GM15510 (cell line): ENCODE measurements around the gene ARHGAP4.

Experiments used
- POLR2A ChIP-seq: IDR thresholded peaks from 3 replicates; pipeline ENCODE4 v1.6.1; 2011; ENCODE audit warnings: borderline replicate concordance; ENCODE audit not compliant: insufficient read length; ENCODE audit errors: extremely low read depth

ARHGAP4 gene

DNA sequence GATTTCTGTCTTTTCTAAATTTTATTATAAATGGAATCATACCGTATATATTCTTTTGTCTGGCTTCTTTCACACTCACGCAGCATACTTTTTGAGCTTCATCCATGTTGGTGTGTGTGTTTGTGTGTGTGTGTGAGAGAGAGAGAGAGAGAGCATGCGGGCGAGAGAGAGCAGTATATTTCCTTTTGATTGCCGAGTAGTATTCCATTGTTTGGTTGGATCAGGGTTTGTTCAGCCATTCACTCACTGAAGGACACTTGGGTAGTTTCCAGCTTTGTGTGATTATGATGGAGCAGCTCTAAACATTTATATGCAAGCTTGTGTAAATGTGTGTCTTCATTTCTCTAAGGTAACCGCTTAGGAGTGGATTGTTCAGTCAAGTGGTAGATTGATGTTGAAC is 36.9 kb downstream of the ARHGAP4 start:
- no peak for TF ChIP-seq POLR2A

DNA sequence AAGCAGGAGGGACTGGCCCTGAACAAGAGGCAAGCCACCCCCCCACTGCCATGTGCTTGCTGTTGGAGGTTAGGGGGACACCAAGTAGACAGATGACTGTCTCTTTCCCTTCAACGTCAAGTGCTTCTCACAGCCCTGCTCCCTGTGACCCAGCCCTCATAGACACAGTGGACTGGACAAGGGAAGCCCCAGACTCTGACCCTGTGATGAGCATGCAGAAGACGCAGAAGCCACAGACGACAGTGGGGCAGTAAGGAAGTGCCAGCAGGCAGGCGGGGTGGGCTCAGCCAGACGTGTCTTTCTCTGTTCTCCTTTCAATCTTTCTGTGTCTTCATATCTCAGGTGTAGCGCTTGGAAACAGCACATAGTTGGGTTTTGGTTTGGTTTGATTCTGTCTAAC is 37.7 kb downstream of the ARHGAP4 start:
- TF ChIP-seq POLR2A = no peak

DNA sequence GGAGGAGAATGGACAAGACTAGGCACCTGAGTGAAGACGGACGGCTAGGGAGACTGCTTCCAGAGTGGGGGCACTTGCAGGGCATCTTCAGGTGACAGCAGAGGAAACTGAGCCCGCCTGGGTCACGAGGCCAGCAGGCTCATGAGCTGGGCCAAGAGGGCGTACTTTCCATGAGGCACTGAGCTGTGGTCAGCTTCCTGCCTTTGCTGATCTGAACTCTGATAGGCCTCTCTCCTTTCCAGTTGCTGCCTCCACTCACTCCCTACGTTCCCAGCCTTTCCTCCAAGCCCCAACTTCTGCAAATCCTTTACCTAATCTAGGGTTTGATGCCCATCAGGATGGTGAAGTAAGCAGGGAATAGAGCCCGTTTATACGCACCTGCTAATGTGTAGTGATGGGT is 38.7 kb downstream of the ARHGAP4 start:
- no peak for TF ChIP-seq POLR2A

DNA sequence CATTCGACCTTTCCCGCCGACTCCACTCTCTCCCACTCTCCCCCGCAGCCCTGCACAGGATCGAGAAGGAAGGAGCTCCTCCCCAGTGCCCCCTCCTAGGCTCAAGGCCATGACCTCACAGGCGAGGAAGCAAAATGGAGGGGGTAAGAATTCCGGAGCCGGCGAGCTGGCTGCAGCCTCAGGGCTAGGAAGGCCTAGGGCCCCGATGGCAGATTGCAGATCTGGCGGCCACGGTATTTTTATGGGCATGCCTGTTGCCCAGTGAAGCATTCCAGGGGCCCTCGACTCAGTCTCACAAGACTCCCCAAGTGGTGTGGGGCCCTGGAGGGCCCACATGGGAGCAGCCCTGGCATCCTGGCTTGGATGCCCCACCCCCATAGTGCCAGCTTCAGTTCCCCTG is 39.1 kb downstream of the ARHGAP4 start:
- no peak for TF ChIP-seq POLR2A

DNA sequence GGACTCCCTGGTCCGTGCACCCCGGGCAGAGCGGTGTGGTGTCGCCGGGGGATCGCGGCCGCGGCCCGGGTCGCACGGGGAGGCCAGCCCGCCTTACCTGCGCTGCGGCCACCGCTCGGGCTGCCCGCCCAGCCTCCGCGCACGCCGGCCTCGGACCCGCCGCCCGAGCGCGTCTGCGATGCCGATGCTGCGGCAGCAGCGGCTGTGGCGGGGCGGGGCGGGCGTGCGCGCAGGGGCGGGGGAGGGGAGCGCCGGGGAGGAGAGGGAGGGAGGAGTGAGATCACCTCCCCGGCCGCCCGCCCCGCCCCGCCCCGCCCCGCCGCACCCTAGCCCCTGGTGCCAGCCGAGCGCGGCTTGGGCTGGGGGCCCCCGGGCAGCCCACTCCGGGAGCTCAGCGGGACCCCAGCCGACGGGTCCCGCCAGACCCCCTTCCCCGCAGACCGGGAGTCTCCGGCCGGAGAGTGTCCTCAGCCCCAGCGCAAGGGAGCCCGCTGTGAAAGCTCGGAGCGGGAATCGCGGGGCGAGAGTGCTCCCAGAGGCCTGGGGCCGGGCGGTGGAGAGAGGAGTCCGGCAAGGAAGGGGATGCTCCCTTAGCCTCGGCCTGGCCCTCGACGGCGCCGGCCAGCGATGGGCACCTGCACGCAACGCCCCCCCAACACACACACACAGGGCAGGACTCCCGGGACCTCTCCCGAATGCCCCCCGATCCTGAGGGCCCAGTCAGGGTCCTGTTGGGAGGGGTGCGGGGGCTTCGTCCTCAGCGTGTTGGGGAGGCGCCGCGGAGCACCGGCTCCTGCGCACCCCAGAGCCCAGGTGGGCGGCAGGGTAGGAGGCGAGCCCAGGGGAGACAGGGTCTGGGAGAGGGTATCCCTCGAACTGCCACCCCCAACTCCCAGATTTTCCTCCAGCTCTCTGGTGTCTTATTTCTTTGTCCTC is 39.8 kb downstream of the ARHGAP4 start, which contains the start of gene L1CAM:
L1CAM (minus strand) TSS at position 206 of the 936 bp plus-strand sequence. CDS start 10,337 bp downstream, outside the sequence.
- TF ChIP-seq POLR2A = no peak

DNA sequence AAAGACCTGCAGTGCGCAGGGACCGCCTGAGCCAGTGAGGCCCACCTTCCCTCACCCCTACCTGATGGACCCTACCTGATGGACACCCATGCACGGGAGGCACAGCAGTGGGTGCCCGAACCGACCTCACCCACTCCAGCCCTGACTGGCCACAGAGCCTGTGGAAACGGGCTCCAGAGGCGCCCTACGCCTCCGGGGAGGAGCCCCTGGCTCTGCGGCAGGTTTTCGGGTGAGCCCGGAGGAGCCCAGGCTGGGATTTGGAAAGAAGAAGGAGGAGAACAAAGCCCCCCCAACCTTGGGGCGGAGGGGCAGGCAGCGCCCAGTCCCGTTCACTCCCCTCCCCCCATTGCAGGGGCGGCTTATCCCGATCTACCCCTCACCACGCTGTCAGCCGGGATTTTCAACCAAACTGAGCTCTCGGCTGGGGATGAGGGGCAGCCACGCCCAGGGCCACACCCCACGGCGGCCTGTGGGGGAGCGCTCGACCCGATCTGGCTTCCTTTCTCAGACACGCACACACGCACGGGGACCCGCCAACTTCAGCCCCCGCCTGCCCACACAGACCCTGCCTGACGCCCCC is 40.8 kb downstream of the ARHGAP4 start:
- no peak for TF ChIP-seq POLR2A

DNA sequence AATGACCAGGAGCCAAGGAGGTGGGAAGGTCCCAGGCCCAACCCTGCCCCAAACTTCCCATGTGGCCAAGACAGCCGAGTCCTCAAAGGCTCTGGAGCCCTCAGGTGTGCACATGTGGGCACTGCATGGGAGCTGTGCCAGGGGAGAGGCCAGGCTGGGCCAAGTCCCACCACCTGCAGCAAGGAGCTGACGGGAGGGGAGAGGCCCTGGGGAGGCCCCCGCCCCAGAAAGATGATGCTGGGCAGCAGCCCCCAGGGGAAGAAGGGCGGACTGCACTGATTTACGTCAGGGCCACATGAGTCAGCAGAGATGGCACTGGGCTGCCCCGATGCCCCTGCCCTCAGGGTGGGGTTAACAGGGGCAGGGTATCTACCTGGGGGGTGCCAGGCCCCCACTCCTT is 41.5 kb downstream of the ARHGAP4 start:
- no peak for TF ChIP-seq POLR2A

DNA sequence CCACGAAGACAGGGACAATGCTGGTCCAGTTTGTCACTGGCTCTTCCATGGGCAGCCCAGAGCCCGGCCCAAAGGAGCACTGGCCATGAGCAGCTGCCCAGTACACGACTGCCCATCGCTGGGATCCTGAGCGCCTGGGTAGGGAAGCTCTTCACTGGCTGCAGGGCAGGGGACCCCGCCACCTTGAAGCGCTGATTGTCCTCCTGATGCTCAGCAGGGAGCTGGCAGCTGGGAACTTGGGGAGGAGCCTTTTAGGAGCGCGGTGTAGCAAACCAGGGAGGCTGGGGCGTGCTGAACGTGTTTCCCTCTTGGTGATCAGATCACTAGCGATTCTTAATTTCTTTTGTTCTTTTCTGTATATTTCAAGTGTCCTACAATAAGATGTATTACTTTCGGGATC is 41.9 kb downstream of the ARHGAP4 start:
- no peak for TF ChIP-seq POLR2A

DNA sequence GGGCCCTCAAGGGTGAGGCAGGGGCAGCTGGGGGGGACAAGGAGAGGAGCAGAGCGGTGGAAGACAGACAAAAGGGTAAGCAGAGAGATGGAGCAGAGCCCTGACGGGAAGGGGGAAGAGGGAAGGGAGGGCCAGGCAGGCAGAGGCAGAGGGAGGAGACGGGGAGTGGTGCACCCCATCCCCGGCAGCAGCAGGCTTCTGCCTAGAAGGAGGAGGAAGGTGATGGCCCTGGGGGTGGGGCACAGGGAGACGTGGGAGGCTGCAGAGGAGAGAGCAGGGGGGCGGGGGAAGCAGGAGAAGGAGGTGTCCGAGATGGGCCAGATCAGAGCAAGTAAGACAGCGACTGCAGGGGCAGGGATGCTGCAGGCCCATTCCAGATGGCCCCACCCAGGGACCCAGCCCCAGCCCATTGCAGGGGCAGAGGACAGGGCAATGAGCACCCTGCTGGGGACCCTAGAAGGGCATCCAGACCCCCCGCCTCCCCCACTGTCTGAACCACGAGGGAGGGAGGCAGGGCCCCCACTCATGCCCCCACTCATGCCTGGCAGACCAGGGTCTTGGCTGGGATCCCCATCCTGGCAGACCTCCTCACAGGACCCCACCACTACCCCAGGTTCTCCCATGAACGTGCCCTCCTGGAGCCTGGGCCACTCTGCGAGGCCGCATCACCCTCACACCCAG is 42.8 kb downstream of the ARHGAP4 start:
- TF ChIP-seq POLR2A = no peak

DNA sequence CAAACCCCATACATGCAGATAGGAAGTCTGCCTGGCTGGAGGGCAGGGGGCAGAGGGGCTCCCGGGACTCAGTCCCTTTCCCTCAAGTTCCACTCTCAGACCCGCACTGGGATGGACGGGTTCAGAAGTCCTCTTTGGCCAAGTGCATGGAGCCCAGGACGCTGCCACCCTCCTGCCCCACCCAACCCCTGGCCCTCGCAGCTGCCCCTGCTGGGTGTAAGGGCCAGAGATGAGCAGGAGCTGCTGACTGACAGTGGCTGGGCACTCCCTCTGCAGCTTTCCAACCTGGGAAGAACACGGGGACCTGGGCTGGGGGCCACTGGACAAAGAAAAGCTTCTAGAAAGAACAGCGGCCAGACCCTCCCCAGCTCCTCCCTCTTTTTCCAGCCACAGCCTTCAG is 43.5 kb downstream of the ARHGAP4 start:
- TF ChIP-seq POLR2A = no peak

DNA sequence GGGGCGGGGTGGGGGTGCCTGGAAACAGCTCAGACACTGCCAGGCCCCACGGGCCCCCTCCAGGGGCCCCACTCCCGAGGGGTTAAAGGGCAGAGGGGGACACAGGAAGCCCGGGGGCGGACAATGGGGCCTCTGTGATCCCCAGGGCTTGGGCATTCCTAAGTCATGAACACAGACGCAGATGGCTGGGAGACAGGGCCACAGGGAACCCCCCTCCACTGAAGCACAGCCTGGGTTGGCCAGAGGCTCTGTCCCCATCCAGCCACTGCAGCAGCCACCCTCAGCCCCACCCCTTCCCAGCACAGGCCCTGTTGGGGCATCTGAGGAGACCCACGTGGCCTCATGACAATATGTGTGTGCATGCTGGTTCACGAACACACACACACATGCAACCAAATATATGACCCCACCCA is 44.0 kb downstream of the ARHGAP4 start:
- no peak for TF ChIP-seq POLR2A

DNA sequence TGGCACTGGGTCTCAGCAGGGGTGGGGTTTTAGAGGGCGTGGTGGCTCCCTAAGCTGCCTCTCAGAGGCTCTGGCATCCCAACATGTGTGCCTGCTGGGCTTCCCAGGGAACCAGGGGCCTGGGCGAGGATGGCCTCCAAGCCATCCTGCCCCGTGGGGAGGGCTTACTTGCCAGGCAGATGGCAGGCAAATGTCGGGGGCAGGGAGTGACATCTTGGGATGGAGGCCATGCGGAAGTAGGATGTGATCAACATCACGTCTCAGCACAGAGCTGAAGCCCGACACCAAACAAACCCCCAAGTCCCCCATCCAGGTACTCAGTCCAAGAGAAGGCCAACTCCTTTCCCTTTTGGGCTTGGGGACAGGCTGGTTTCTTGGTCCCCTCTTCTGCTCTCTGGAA is 44.8 kb downstream of the ARHGAP4 start:
- no peak for TF ChIP-seq POLR2A

DNA sequence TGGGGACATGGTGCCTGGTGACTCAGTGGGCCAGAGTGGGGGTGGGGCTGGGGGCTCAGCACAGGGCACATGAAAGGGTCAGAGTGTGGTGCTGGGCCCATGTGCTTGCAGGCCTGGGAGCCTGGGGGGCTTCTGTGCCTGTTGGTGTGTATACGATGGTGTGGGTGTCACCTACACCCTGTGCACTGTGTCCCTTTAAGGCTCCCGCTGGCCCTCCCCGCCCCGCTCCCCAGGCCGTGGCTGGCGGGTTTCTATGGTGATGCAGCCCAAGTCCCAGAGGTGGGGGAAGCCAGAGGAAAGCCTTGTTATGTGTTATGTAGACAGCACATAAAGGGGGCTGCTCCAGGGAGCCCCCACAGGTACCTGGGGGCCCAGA is 45.6 kb downstream of the ARHGAP4 start:
- no peak for TF ChIP-seq POLR2A

DNA sequence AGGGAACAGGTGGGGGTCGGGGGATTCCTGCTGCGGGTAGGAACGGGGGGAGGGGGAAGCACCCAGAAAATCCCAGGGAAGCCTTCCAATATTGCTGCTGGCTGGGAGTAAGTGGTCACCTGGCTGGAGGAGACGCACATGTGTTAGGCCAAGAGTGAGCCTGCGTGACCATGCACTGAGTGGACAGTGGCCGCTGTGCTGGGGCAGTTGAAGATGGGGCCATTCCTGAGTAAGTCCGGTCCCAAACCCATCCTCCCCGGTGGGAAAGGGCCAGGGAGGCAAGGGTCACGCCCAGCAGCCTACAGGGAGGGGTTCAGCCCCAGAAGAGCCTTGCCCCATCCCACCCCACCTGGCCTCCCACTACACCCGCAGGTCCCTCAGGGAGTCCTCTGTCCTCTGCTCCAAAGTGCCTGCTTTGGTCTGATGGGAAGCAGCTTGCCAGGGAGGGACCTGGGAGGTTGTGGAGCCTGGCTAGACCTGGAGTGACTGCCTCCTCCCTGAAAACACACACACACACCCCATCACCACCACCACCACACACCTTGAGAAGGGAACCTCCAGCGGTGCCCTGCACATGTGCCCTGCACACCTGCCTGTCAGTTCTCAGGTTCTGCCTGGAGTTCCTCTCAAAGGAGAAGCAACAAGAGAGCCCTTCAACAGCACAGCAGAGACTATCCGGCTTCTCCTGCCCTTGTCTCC is 46.2 kb downstream of the ARHGAP4 start:
- TF ChIP-seq POLR2A = no peak
